ENCODE data around the gene PRKAR2A.

- TF ChIP-seq POLR2AphosphoS5 (IDR thresholded peaks at IDR 0.05; ENCODE audit: insufficient read depth in 1 of 2, low read depth in 1 of 2): no peak
- TF ChIP-seq, protein P1, sequence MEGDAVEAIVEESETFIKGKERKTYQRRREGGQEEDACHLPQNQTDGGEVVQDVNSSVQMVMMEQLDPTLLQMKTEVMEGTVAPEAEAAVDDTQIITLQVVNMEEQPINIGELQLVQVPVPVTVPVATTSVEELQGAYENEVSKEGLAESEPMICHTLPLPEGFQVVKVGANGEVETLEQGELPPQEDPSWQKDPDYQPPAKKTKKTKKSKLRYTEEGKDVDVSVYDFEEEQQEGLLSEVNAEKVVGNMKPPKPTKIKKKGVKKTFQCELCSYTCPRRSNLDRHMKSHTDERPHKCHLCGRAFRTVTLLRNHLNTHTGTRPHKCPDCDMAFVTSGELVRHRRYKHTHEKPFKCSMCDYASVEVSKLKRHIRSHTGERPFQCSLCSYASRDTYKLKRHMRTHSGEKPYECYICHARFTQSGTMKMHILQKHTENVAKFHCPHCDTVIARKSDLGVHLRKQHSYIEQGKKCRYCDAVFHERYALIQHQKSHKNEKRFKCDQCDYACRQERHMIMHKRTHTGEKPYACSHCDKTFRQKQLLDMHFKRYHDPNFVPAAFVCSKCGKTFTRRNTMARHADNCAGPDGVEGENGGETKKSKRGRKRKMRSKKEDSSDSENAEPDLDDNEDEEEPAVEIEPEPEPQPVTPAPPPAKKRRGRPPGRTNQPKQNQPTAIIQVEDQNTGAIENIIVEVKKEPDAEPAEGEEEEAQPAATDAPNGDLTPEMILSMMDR (IDR thresholded peaks at IDR 0.05): no peak
Observed at GRCh38 chr3:48727511-48727910, 120.2 kb downstream of the PRKAR2A start.

Data from vagina (tissue), 2 donors.